Glutamatergic neuron (in vitro differentiated cells): ENCODE data around the gene FUT6. TPM values are rescaled to one million over a fixed set of nuclear protein-coding genes. Genes with fewer than 3 reads are reported as not detected.
"Not testable (repeated sequence)": the region's sequence is repeated elsewhere in the genome, so short reads cannot be mapped to it uniquely, and the experiment has no call there.

Experiments
- DNase-seq: peaks from one replicate; pipeline ENCODE4 v3.0.0; 2022
- H3K27ac Mint-ChIP-seq: one replicate; pipeline ENCODE4 v1.8.0; 2020; ENCODE audit warnings: mild to moderate bottlenecking, mixed read lengths, inconsistent platforms; ENCODE audit not compliant: unreplicated experiment
- H3K27me3 Mint-ChIP-seq: one replicate; pipeline ENCODE4 v1.8.0; 2020; ENCODE audit warnings: mild to moderate bottlenecking, moderate library complexity, mixed read lengths, inconsistent platforms; ENCODE audit not compliant: unreplicated experiment
- H3K36me3 Mint-ChIP-seq: one replicate; pipeline ENCODE4 v1.8.0; 2020; ENCODE audit warnings: mild to moderate bottlenecking, mixed read lengths, inconsistent platforms; ENCODE audit not compliant: unreplicated experiment
- H3K4me1 Mint-ChIP-seq: one replicate; pipeline ENCODE4 v1.8.0; 2020; ENCODE audit warnings: mild to moderate bottlenecking, low read depth, mixed read lengths, inconsistent platforms; ENCODE audit not compliant: unreplicated experiment
- H3K4me3 Mint-ChIP-seq: one replicate; pipeline ENCODE4 v1.8.0; 2020; ENCODE audit warnings: mild to moderate bottlenecking, mixed read lengths, inconsistent platforms; ENCODE audit not compliant: unreplicated experiment
- H3K9me3 Mint-ChIP-seq: one replicate; pipeline ENCODE4 v1.8.0; 2020; ENCODE audit warnings: mild to moderate bottlenecking, moderate library complexity, mixed read lengths, inconsistent platforms; ENCODE audit not compliant: unreplicated experiment
- CTCF ChIP-seq: fragments of 200-600 bp; sonication (generic); IDR thresholded peaks from one replicate; pipeline ENCODE4 v1.5.0; 2021; ENCODE audit not compliant: partially characterized antibody, unreplicated experiment
- long read RNA-seq: library from polyadenylated mRNA; unstranded; transcript quantifications from one replicate; pipeline ENCODE4 v2.0.0, GENCODE V29; 2020; ENCODE audit not compliant: unreplicated experiment
- total RNA-seq: library from RNA; stranded (reverse); fragmentation: NEBNext Ultra II Directional; extraction: Animal tissue kit (Norgen Biotek cat#: 25700); gene quantifications from one replicate; pipeline ENCODE4 v1.2.1, GENCODE V29; 2021; ENCODE audit not compliant: unreplicated experiment

FUT6 gene
- total RNA-seq = not detected
- long read RNA-seq = 0 reads

- no peaks in the 10 kb centered on the region for H3K4me1 Mint-ChIP-seq
- no peaks in the 10 kb centered on the region for H3K27me3 Mint-ChIP-seq
- H3K36me3 Mint-ChIP-seq = no peaks in the 10 kb centered on the region
- H3K27ac Mint-ChIP-seq = no peak within 1 kb of the TSS
- no peak for DNase-seq
- H3K9me3 Mint-ChIP-seq = no peaks in the 10 kb centered on the region
- H3K4me3 Mint-ChIP-seq = no peak within 1 kb of the TSS
- TF ChIP-seq CTCF = no peak
These were observed at the start of gene FUT6 for GRCh38 chr19:5839065-5840017. Gene FUT6 (minus strand): TSS chr19:5839702. CDS start chr19:5832567, 7,135 bp downstream.

GRCh38 chr19:5884065-5884811 is 44.7 kb upstream of the FUT6 start:
- not testable (repeated sequence) for DNase-seq, H3K27ac Mint-ChIP-seq, H3K36me3 Mint-ChIP-seq, H3K9me3 Mint-ChIP-seq, H3K27me3 Mint-ChIP-seq, H3K4me1 Mint-ChIP-seq, H3K4me3 Mint-ChIP-seq

- not testable (repeated sequence) for H3K27me3 Mint-ChIP-seq, H3K9me3 Mint-ChIP-seq, DNase-seq, H3K36me3 Mint-ChIP-seq, H3K4me3 Mint-ChIP-seq, H3K4me1 Mint-ChIP-seq, H3K27ac Mint-ChIP-seq
These were observed 43.8 kb upstream of the FUT6 start for GRCh38 chr19:5883157-5883873.

- H3K4me3 Mint-ChIP-seq = no peak overlapping the region
- H3K27me3 Mint-ChIP-seq = peaks cover 2% of the 10 kb centered on the region
- no peak overlapping the region for H3K27ac Mint-ChIP-seq
- peaks cover 2% of the 10 kb centered on the region for H3K9me3 Mint-ChIP-seq
- DNase-seq = no peak
- H3K4me1 Mint-ChIP-seq = no peaks in the 10 kb centered on the region
- TF ChIP-seq CTCF = no peak
- H3K36me3 Mint-ChIP-seq = no peaks in the 10 kb centered on the region
These were observed 43.0 kb upstream of the FUT6 start for GRCh38 chr19:5882421-5882968.

- Mint-ChIP-seq H3K9me3 (peaks cover 2% of the 10 kb centered on the region), H3K27ac (no peak overlapping the region), H3K36me3 (no peaks in the 10 kb centered on the region), H3K4me1 (no peaks in the 10 kb centered on the region), H3K4me3 (no peak overlapping the region), H3K27me3 (peaks cover 2% of the 10 kb centered on the region)
- no peak for TF ChIP-seq CTCF
- no peak for DNase-seq
These were observed 42.2 kb upstream of the FUT6 start for GRCh38 chr19:5881543-5882299.
